AG10803 (cell line): Measurements from ENCODE around the gene ZIC4.

Source experiments
- DNase-seq: peaks from one replicate; pipeline ENCODE4 v3.0.0; 2010; ENCODE audit warnings: low read depth
- H3K4me3 ChIP-seq: 2 replicates; pipeline ENCODE4 v1.5.1; 2011; ENCODE audit warnings: mild to moderate bottlenecking, low read length, control low read depth
- CTCF ChIP-seq: conservative IDR thresholded peaks from 2 replicates; pipeline ENCODE4 v1.5.1; 2011; ENCODE audit warnings: mild to moderate bottlenecking, low read length, control low read depth, inconsistent platforms

The ZIC4 gene

GRCh38 chr3:147348976-147349375 lies 57.4 kb downstream of the ZIC4 start:
- no peak for TF ChIP-seq CTCF
- H3K4me3 ChIP-seq: no peak overlapping the region
- no peak for DNase-seq

- no peak for DNase-seq
- H3K4me3 ChIP-seq: no peak overlapping the region
- no peak for TF ChIP-seq CTCF
Measured at GRCh38 chr3:147343926-147344325, 62.4 kb downstream of the ZIC4 start.

GRCh38 chr3:147341727-147342126 lies 64.6 kb downstream of the ZIC4 start:
- no peak for TF ChIP-seq CTCF
- no peak for DNase-seq
- no peak overlapping the region for H3K4me3 ChIP-seq

GRCh38 chr3:147336543-147337278 lies 69.6 kb downstream of the ZIC4 start:
- no peak overlapping the region for H3K4me3 ChIP-seq
- no peak for TF ChIP-seq CTCF
- DNase-seq: no peak
